DOHH2 (cell line): ENCODE measurements around the gene CCDC185.

ENCODE experiments used
- H3F3A ChIP-seq: fragments of 200-600 bp; sonication (generic), shearing (Covaris generic); 2 replicates; pipeline ENCODE4 v1.6.0; 2016; ENCODE audit warnings: antibody characterized with exemption, mild to moderate bottlenecking; ENCODE audit not compliant: control insufficient read depth, insufficient read depth
- H3K27ac ChIP-seq: fragments of 200-600 bp; sonication (generic); 2 replicates; pipeline ENCODE4 v1.5.1; 2014; ENCODE audit warnings: low read depth, mild to moderate bottlenecking, low read length, moderate library complexity
- H3K27me3 ChIP-seq: fragments of 200-600 bp; sonication (generic); 2 replicates; pipeline ENCODE4 v1.6.1; 2014; ENCODE audit warnings: mild to moderate bottlenecking, low read length, mixed read lengths; ENCODE audit not compliant: control insufficient read depth
- H3K36me3 ChIP-seq: fragments of 200-600 bp; sonication (generic); 2 replicates; pipeline ENCODE4 v1.6.1; 2014; ENCODE audit warnings: mild to moderate bottlenecking, low read length, moderate library complexity, mixed read lengths; ENCODE audit not compliant: control insufficient read depth
- H3K4me1 ChIP-seq: fragments of 200-600 bp; sonication (generic); 2 replicates; pipeline ENCODE4 v1.6.1; 2014; ENCODE audit warnings: mild to moderate bottlenecking, low read length, mixed read lengths; ENCODE audit not compliant: control insufficient read depth
- H3K4me2 ChIP-seq: fragments of 200-600 bp; sonication (generic); 2 replicates; pipeline ENCODE4 v1.6.0; 2014; ENCODE audit warnings: mild to moderate bottlenecking, low read length, moderate library complexity
- H3K4me3 ChIP-seq: fragments of 200-600 bp; sonication (generic); 2 replicates; pipeline ENCODE4 v1.5.1; 2014; ENCODE audit warnings: mild to moderate bottlenecking, low read length, mixed read lengths
- H3K79me2 ChIP-seq: fragments of 200-600 bp; sonication (generic); 2 replicates; pipeline ENCODE4 v1.6.1; 2014; ENCODE audit warnings: mild to moderate bottlenecking, low read length, mixed read lengths; ENCODE audit not compliant: control insufficient read depth
- H3K9me2 ChIP-seq: fragments of 200-600 bp; sonication (generic); replicated peaks from 2 replicates; pipeline ENCODE4 v1.6.1; 2014; ENCODE audit warnings: mild to moderate bottlenecking, low read length, mixed read lengths; ENCODE audit not compliant: control insufficient read depth
- H3K9me3 ChIP-seq: fragments of 200-600 bp; sonication (generic); 2 replicates; pipeline ENCODE4 v1.6.1; 2014; ENCODE audit warnings: antibody characterized with exemption, low read length, mixed read lengths; ENCODE audit not compliant: control insufficient read depth, insufficient read depth
- H4K20me1 ChIP-seq: fragments of 200-600 bp; sonication (generic); 2 replicates; pipeline ENCODE4 v1.6.0; 2014; ENCODE audit warnings: low read depth, mild to moderate bottlenecking, antibody characterized with exemption, low read length, moderate library complexity; ENCODE audit not compliant: control insufficient read depth, insufficient read depth
- CTCF ChIP-seq: fragments of 200-600 bp; sonication (generic); IDR thresholded peaks from one replicate; pipeline ENCODE4 v1.5.1; 2014; ENCODE audit warnings: antibody characterized with exemption, mild to moderate bottlenecking, low read depth, low read length; ENCODE audit not compliant: poor library complexity, severe bottlenecking
- EZH2phosphoT487 ChIP-seq: fragments of 200-600 bp; sonication (generic); IDR thresholded peaks from 2 replicates; pipeline ENCODE4 v1.6.1; 2017; ENCODE audit warnings: borderline replicate concordance, mild to moderate bottlenecking, antibody characterized with exemption, low read length, moderate library complexity, mixed read lengths

Gene CCDC185

GRCh38 chr1:223349241-223349640 lies 44.0 kb upstream of the CCDC185 start:
- Histone ChIP-seq H3K9me3 (no peaks in the 10 kb centered on the region), H3K36me3 (no peaks in the 10 kb centered on the region), H3K4me1 (no peaks in the 10 kb centered on the region), H3F3A (no peaks in the 10 kb centered on the region), H3K27ac (no peak overlapping the region), H4K20me1 (no peaks in the 10 kb centered on the region), H3K9me2 (no peaks in the 10 kb centered on the region), H3K4me2 (no peak overlapping the region), H3K4me3 (no peak overlapping the region), H3K27me3 (no peaks in the 10 kb centered on the region), H3K79me2 (no peaks in the 10 kb centered on the region)
- TF ChIP-seq EZH2phosphoT487 (no peak), CTCF (no peak)

GRCh38 chr1:223350361-223350908 lies 42.8 kb upstream of the CCDC185 start:
- Histone ChIP-seq H3K9me3 (no peaks in the 10 kb centered on the region), H3K27ac (no peak overlapping the region), H3K4me3 (no peak overlapping the region), H3K27me3 (no peaks in the 10 kb centered on the region), H3K79me2 (no peaks in the 10 kb centered on the region), H4K20me1 (no peaks in the 10 kb centered on the region), H3K36me3 (no peaks in the 10 kb centered on the region), H3F3A (no peaks in the 10 kb centered on the region), H3K4me1 (no peaks in the 10 kb centered on the region), H3K4me2 (no peak overlapping the region), H3K9me2 (no peaks in the 10 kb centered on the region)
- no peak for TF ChIP-seq EZH2phosphoT487
- TF ChIP-seq CTCF, result no peak

- no peaks in the 10 kb centered on the region for H3K27me3 ChIP-seq
- H3K9me2 ChIP-seq, result no peaks in the 10 kb centered on the region
- H4K20me1 ChIP-seq, result no peaks in the 10 kb centered on the region
- no peaks in the 10 kb centered on the region for H3K9me3 ChIP-seq
- H3K79me2 ChIP-seq, result no peaks in the 10 kb centered on the region
- no peaks in the 10 kb centered on the region for H3K36me3 ChIP-seq
- no peak overlapping the region for H3K4me3 ChIP-seq
- H3K4me1 ChIP-seq, result no peaks in the 10 kb centered on the region
- no peak overlapping the region for H3K27ac ChIP-seq
- H3F3A ChIP-seq, result no peaks in the 10 kb centered on the region
- H3K4me2 ChIP-seq, result no peak overlapping the region
- TF ChIP-seq CTCF (no peak), EZH2phosphoT487 (no peak)
These were observed 40.3 kb upstream of the CCDC185 start for GRCh38 chr1:223352944-223353343.

- Histone ChIP-seq H3K27me3 (no peaks in the 10 kb centered on the region), H3K27ac (no peak overlapping the region)
These were observed 39.3 kb upstream of the CCDC185 start for GRCh38 chr1:223353939-223354338.

More at GRCh38 chr1:223353939-223354338, 39.3 kb upstream of the CCDC185 start:
- no peaks in the 10 kb centered on the region for H3K9me3 ChIP-seq
- H3K79me2 ChIP-seq, result no peaks in the 10 kb centered on the region
- H3K9me2 ChIP-seq, result no peaks in the 10 kb centered on the region
- no peak overlapping the region for H3K4me2 ChIP-seq
- TF ChIP-seq EZH2phosphoT487, result no peak
- TF ChIP-seq CTCF, result no peak
- H3K36me3 ChIP-seq, result no peaks in the 10 kb centered on the region
- no peak overlapping the region for H3K4me3 ChIP-seq
- no peaks in the 10 kb centered on the region for H4K20me1 ChIP-seq
- no peaks in the 10 kb centered on the region for H3K4me1 ChIP-seq
- no peaks in the 10 kb centered on the region for H3F3A ChIP-seq
